ENCODE results near the gene FZD8. TPM values are rescaled to one million over a fixed set of nuclear protein-coding genes. Genes with fewer than 3 reads are reported as not detected.

Gene FZD8
- total RNA-seq, 1 donor from 2014 or later: 42.3 TPM

DNA sequence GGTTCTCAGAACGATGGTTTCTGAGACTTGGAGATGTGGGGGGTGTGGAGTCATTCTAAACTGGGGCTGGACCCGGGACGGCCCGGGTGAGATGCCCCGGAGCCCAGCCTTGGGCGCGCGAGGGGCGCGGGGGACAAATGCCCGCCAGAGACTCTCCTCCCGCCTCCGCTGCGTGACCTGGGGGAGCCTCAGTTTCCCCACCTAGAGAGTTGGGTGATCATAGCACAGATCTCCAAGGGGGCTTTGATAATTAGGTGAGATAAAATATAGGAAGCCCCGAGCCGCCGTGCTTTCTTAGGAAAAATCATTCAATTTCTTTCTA lies 658 bp upstream of the FZD8 start:
- no peak for DNase-seq (ENCODE audit: extremely low read depth, low read depth, low spot score)

DNA sequence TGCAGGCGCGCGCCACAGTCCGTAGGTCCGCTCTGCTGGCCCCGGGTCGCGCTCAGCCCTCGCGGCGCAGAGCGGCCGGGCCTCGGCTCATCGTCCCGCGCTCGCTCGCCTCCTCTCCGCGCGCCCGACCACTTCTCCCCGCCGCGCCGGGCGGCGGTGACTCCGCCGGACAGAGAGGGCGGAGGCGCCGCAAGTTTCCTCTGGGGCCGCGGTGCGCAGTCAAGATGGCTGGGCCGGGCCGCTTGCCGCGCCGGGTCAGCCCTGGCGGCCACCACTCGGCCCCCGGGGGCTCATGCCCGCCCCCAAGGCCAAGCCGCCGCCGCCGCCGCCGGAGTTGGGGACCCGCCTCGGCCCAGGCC lies 441 bp downstream of the FZD8 start:
- no peak for DNase-seq (ENCODE audit: extremely low read depth, low read depth, low spot score)

DNA sequence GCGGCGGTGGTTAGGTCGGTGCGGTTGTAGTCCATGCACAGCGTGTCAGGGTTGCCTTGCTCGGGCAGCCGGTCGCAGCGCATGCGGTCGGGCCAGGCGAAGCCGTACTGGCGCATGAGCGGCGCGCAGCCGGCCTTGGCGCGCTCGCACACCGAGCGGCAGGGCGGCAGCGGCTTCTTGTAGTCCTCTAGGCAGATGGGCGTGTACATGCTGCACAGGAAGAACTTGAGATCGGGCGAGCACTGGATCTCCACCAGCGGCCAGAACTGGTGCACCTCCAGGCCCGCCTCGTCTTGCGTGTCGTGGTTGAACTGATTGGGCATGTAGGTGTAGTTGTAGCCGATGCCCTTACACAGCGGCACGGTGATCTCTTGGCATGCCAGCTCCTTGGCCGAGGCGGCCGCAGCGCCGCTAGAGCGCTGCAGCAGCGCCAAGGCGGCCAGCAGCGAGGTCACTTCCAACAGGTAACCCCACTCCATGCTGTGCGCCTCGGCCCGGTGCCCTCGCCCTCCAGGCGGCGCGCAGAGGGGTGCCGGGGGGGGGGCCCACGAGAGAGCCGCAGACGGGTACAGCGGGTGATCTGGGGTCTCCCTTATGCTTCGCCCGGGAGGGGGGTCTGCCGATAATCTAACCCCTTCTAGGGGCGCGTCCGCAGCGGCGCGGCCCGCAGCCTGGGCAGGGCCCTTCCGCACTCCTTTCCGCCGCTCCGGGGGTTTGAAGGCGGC lies 983 bp downstream of the FZD8 start:
- no peak for DNase-seq (ENCODE audit: extremely low read depth, low read depth, low spot score)

DNA sequence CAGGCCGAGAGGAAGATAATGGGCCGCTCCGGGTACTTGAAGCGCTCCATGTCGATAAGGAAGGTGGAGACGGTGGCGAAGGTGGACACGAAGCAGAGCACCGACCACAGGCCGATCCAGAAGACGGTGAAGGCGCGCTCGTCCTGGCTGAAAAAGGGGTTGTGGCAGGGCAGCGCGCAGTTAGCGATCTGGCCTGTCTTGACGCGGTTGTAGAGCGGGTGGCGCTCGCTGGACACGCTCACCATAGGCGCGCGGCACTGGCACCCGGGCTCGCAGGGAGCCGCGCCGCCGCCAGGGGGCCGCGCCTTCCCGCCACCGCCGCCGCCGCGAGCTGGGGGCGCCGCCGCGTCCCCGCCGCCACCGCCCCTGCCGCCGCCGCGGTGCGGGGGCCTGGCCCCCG lies 1.6 kb downstream of the FZD8 start:
- DNase-seq (ENCODE audit: extremely low read depth, low read depth, low spot score): no peak

DNA sequence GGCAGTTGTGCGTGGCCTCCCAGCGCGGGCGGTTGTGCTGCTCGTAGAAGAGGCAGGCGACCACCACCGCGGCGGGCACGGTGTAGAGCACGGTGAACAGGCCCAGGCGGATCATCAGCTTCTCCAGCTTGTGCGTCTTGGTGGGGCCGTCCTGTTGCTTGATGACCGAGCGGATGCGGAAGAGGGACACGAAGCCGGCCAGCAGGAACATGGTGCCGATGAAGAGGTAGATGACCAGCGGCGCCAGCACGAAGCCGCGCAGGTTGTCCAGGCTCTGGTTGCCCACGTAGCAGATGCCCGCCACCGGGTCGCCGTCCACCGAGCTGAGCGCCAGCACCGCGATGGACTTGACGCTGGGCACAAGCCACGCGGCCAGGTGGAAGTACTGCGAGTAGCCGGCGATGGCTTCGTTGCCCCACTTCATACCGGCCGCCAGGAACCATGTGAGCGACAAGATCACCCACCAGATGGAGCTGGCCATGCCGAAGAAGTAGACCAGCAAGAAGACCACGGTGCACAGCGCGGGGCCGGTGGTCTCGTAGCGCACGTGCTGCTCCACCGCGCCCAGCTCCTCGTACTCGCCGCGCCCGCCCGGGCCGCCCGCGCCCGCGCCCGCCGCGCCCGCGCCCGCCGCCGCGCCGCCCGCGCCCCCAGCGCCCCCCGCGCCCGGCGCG lies 2.2 kb downstream of the FZD8 start:
- DNase-seq (ENCODE audit: extremely low read depth, low read depth, low spot score): no peak

DNA sequence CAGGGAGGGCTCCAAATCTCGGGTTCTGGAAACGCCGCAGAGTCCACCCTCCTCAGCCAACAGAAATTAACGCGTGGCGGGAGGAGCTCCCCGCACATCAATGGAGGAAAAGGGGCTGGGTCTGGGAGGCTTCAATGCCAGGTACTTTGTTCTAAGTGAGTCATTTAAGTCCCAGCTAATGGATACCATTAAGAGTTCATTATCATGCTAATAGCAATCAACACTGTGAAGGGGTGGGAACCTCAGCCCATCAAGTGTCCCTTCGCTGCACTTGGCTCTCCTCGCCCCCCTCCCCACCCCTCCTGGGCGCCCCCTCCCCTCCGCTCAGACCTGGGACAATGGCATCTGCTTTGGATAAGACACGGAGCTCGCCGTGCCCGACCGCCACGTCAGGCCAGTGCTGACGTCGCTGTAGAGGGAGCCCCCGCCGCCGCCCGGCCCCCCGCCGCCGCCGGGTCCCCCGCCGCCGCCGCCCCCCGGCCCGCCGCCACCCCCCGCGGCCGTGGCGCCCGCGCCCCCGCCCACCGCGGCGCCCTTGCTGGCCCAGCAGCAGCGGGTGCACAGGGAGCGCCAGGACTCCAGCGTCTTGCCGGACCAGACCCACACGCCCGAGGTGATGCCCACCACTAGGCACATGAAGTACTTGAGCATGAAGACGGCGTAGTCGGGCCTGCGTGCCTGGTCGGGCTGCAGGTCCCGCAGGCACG lies 2.9 kb downstream of the FZD8 start:
- DNase-seq (ENCODE audit: extremely low read depth, low read depth, low spot score): no peak

DNA sequence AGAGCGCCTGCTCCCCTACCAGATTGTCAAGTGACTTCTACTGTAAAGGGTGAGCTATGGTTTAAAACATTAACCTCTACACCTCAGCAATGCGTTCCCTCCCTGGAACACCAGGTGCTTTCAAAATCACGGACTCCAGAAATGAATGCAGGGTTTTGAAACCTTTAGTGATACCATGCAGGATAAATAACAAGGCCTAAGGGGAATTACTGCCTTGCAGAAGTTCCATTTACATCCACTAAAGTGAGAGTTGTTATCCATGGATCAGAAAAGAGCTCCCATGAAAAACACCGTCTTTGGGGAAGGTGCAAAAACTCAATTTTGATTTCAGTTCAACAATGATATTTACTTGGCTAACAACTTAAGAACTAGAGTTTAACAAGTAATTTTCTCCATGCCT lies 4.0 kb downstream of the FZD8 start:
- DNase-seq (ENCODE audit: extremely low read depth, low read depth, low spot score): no peak

DNA sequence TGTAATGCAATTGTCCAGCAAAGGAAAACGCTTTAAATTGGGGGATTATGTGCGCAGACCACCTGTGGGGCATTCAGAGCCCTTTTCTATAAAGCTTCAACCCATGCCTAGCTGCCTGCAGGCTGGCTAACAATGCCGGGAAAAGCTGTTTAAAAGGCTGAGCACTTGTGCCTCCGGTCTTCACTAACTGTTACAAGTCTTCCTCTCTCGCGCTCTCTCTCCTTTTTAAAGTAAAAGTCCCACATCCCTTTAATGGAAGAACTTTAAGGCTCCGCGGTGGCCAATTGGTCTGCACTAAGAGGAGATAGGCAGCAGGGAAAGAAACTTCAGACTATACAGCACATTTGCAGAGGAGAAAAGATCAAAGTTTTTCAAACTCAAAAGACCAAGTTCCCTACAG lies 4.6 kb downstream of the FZD8 start:
- no peak for DNase-seq (ENCODE audit: extremely low read depth, low read depth, low spot score)

DNA sequence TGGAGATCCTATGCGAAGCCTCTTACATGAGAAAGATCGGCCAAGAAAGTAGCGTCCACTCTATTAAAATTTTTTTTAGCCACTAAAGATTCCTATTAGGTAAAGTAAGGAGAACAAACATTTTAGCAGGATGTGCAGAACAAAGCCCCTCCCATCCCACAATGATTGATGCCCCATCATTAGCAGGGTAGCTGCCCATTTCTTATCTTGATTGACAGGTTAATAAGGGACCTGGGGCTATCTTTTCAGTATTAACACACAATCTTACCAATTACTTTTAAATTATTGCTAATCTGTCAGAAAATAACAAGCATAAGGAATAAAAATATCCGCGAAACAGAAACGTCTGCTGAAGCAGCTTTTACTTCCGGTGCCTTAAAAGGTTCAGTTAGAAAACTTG lies 5.1 kb downstream of the FZD8 start:
- no peak for DNase-seq (ENCODE audit: extremely low read depth, low read depth, low spot score)

DNA sequence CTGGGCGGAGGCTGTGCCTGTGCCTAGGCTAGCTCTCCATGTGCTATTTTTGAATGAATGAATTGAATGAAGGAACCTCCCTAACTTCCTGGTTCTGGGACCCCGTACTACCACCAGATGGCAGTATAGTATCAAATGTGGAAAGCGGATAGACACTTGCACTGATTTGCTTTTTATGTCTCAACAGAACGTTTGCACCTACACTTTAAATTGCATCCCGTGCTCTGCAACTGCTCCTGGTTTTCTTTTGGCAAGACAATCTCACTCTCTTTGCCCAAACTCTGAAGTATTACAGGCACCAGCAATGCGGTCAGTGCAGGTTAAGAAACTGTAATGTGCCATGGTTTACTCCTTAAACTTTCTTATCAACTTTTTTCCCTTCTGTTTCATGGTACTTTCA lies 6.5 kb downstream of the FZD8 start:
- DNase-seq (ENCODE audit: extremely low read depth, low read depth, low spot score): no peak

DNA sequence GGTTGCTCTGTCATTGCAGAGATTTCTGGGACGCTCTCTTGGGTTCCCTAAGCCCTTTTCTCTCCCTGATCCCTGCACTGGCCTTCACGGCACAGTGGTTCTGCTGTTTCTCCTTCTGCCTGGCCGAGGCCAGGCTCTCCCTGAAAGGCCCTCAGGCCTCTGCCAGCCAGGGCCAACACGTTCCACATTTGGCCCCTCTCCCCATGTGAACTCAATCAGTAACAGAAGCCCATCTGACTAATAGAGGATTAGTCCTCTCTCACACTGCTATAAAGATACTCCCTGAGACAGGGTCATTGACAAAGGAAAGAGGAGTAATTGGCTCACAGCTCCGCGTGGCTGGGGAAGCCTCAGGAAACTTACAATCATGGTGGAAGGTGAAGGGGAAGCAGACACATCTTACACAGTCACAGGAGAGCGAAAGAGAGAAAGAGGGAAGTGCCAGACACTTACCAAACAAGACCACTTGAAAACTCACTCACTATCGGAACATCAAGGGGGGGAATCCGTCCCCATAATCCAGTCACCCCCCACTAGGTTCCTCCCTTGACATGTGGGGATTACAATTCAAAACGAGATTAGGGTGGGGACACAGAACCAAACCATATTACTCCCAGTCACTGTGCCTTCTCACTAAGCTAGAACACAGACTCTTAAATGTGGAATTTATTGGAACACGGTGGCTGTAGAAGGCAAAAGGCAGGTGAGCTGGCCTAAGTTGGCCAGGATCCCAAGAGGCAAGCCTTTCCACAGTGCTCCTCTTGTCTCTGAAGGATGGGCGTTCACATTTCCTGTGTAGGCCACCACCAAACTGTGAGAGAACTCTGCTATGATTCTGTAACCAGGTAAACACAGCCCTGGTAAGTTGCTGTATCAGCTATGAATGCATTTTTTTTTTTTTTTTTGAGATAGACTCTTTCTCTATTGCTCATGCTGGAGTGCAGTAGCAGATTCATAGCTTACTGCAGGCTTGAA lies 8.8 kb downstream of the FZD8 start:
- no peak for DNase-seq (ENCODE audit: extremely low read depth, low read depth, low spot score)

DNA sequence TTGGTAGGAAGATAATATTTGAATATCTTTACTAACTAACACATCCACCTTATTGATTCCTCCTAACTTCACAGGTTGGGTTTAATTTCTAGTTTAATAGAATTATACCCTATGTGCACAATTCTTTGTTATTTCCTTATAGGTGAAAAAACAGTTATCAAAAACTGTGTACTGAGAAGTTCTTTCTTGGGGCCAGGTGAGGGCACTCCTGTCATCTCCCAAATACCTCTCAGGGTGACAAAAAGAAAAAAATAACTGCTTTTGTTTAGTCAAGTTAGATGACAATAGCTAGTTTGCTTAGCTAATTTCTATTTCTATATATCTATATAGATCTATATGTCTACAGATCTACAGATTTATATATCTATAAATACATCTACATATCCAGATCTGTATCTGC lies 10.1 kb downstream of the FZD8 start:
- DNase-seq (ENCODE audit: extremely low read depth, low read depth, low spot score): no peak

DNA sequence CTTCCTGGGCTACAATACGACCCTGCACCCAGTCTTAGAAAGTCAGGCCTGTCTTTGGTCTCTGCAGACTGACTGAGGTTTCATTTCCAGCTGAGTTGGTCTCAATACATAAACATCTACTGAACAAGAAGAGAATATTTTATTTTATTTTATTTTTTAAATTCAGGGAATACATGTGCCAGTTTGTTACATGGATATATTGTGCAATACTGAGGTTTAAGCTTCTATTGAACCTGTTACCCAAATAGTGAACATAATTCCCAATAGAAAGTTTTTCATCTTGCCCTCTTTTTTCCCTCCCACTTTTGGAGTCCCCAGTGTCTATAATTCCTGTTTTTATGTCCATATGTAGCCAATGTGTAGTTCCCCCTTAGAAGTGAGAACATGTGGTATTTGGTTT lies 10.7 kb downstream of the FZD8 start:
- no peak for DNase-seq (ENCODE audit: extremely low read depth, low read depth, low spot score)

DNA sequence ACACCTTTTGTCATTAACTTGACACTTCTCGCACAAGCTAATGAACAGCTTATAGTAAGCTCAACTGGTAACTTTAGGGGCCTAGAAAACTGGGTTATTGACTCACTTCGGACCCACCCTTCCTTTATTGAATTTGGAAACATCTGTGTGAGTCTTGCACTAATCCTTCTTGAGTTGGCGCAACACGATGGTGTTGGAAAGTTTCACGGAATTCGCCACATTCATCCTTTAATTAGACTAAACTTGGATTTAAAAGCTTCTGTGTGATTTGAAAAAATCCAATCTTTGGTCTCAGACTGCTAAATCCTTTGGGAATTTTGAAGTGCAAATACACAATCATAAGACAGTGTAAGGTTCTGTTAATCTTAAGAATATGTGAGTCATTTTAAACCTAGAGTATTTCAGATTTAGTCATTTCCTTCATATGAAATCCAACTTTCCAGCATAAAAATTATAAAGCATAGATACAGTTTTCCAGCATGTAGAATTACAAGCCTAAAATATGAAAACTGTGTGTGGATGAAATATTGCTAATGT lies 15.1 kb downstream of the FZD8 start:
- DNase-seq (ENCODE audit: extremely low read depth, low read depth, low spot score): no peak

DNA sequence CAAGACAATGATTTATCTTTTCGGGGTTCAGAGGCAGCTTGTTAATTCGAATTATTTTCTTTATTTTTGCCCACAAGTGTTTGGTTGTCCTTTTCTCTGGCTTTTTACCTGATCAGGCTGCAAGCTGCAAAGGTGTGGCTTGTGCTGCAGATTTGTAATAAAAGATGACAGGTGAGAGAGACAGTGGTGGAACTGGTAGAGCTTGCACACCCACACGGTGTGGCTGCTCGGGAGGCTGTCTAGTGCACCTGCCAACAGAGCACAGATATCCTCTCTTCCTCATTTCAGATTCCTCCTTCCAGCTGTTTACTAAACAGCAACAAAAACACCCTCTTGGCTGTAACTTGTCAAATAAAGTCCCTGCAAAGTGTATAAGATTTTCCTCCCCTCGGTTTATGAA lies 27.8 kb downstream of the FZD8 start:
- no peak for DNase-seq (ENCODE audit: extremely low read depth, low read depth, low spot score)

DNA sequence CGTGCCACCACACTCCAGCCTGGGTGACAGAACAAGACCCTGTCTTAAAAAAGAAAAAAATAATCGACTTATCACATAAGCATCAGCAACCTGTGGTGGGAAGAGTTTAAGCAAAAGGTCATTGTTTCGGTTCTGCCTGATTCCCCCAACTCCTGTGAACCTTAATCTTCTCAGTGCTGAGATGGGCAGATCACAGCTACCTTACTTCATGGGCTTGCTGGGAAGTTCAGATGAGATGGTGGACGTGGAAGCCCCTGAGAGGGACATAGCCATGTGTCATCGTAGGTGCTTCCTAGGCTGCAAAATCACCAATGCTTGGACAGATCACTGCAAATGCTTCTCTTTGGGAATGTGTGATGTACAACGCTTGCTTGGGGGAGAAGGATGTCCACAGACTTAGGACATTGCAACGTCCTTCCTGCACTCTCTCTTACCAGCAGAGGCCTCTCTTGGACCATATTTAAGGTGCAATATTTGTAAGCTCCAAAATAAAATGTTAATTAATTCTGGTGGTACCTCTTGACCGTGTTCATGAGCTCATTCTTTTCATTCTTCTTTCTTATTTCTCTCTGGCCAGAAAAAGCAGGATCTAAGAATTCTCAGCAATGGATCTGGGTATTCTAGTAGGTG lies 28.4 kb downstream of the FZD8 start:
- DNase-seq (ENCODE audit: extremely low read depth, low read depth, low spot score): no peak

DNA sequence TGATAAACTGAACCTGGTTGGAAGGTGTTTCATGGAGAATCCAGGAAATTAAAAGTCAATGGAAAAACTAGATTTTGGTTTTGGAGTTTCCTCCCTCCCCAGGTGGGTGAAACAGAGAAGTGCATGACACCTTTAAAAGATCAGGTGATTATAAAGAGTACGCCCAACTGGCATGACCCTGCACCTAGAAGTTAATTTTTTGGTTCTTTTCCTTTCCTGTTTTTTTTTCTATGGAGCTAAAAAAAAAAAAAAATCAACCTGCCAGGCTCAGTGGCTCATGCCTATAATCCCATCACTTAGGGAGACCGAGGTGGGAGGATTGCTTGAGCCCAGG lies 29.0 kb downstream of the FZD8 start:
- no peak for DNase-seq (ENCODE audit: extremely low read depth, low read depth, low spot score)

DNA sequence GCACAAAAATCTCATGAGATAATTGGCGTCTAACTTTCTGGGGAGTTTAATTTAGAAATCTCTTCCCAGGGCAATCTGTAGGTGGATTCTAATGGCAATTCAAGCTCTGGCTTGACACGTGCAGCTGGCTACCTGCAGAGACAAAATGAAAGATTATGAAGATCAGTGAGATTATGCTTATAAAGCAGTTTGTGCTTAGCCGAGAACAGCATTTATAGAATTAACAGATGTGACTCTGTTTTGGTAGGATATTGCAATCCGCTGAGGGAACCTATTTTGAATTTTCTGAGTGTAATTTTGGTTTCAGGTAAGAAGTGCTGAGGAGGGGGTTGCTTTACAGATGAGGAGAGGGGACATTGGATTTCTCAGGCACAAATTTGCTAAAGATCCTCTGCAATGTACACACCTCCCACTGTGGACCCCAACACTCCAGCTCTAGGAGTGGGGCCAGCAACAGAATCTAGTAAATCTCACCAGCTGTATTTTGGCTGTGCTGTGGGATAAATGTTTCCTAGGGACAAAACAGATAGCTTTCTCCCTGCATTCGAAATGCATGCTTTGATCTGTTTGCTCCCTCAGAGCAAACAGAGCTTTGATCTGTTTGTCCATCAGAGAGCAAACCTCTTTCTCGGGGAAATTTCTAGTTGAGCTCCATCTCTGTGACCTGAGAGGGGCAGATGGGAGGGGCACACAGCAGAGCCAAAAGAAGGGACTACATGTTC lies 29.6 kb downstream of the FZD8 start:
- DNase-seq (ENCODE audit: extremely low read depth, low read depth, low spot score): no peak

DNA sequence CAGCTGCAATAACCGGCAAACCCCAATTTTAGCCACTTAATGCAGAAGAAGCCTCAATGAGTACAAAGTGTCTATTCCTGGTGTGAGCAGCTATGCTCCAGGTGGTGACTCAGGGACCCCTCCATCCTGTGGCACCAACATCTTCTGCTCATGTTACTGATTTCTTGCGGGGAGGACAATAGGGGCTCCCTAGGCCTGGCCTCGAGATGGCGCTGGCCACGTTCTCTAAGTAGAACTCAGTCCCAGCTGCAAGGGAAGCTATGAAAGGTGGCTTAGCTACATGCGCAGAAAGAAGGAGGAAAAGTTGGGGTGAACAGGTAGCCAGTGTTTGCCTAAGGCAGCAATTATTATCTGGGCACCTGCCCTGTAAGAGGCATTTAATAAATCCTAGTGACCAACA lies 30.3 kb downstream of the FZD8 start:
- DNase-seq (ENCODE audit: extremely low read depth, low read depth, low spot score): no peak

DNA sequence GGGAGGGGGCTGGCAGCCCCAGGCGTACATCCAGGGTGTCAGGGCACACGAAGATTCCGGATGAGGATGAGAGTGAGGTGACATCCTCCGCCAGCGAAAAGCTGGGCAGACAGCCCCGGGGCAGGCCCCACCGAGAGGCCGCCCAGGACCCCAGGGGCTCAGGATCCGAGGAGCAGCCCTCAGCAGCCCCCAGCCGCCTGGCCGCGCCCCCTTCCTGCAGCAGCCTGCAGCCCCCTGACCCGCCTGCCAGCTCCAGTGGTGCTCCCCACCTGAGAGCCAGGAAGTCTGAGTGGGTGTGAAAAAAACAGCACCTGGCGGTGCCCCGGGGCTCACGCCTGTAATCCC lies 33.8 kb downstream of the FZD8 start:
- no peak for DNase-seq (ENCODE audit: extremely low read depth, low read depth, low spot score)

All from glomerular endothelial cell (primary cell).